H1 (cell line): ENCODE results near the gene CRYBG1. TPM values are rescaled to one million over a fixed set of nuclear protein-coding genes. Genes with fewer than 3 reads are reported as not detected.

ENCODE experiments used
- CTCF ChIA-PET: fragments of 300-600 bp; sonication (Branson Sonifier 250); formaldehyde crosslinking; loops from one replicate; lab custom pipeline; 2021; ENCODE audit not compliant: partially characterized antibody; lab: Charles Lee
- POLR2A ChIA-PET: fragments of 300-600 bp; sonication (Branson Sonifier 250); formaldehyde crosslinking; loops from one replicate; lab custom pipeline; 2021; ENCODE audit warnings: inconsistent platforms; ENCODE audit not compliant: partially characterized antibody; lab: Charles Lee
- DNase-seq, 2 experiments: peaks; one replicate each; pipeline versions ENCODE4 v3.0.0 to v3.0.0-alpha.2; 2010 to 2022; ENCODE audit warnings: low spot score in 2 of 2, low read depth in 1 of 2, mixed read lengths in 1 of 2
- FAIRE-seq: peaks from 2 replicates; lab custom pipeline; 2011; peaks lifted over from hg19 to GRCh38; lab: Jason Lieb, UNC
- H2AFZ ChIP-seq: 2 replicates; pipeline ENCODE4 v1.8.1; 2012; ENCODE audit warnings: low read length, inconsistent platforms
- H2AK5ac ChIP-seq: 2 replicates; pipeline ENCODE4 v1.6.1; 2013; ENCODE audit warnings: low read depth, low read length
- H2BK120ac ChIP-seq: replicated peaks from 2 replicates; pipeline ENCODE3; 2013; ENCODE audit warnings: low read depth, low read length, inconsistent platforms
- H2BK12ac ChIP-seq: 2 replicates; pipeline ENCODE4 v1.6.1; 2013; ENCODE audit warnings: low read depth, low read length
- H2BK15ac ChIP-seq: 2 replicates; pipeline ENCODE4 v1.6.1; 2013; ENCODE audit warnings: low read length
- H2BK20ac ChIP-seq: 2 replicates; pipeline ENCODE4 v1.6.1; 2013; ENCODE audit warnings: low read length
- H2BK5ac ChIP-seq: 2 replicates; pipeline ENCODE4 v1.6.1; 2013; ENCODE audit warnings: low read depth, low read length
- H3K14ac ChIP-seq: 2 replicates; pipeline ENCODE4 v1.6.1; 2013; ENCODE audit warnings: inconsistent platforms; ENCODE audit not compliant: insufficient read length
- H3K18ac ChIP-seq: 2 replicates; pipeline ENCODE4 v1.6.1; 2013; ENCODE audit warnings: low read length; ENCODE audit errors: extremely low read depth
- H3K23ac ChIP-seq: 2 replicates; pipeline ENCODE4 v1.6.1; 2013; ENCODE audit warnings: inconsistent platforms; ENCODE audit not compliant: insufficient read length
- H3K23me2 ChIP-seq: 2 replicates; pipeline ENCODE4 v1.6.1; 2013; ENCODE audit warnings: low read depth, low read length
- H3K27ac ChIP-seq: 2 replicates; pipeline ENCODE4 v1.6.1; 2011; ENCODE audit warnings: low read depth, low read length, inconsistent platforms
- H3K27me3 ChIP-seq, 4 experiments: replicated peaks in 1 of 4; 1 replicate in 1 of 4; 2 replicates in 3 of 4; pipeline versions ENCODE4 v1.6.1 to v1.8.1; 2011 to 2013; ENCODE audit warnings: low read length in 3 of 4, mild to moderate bottlenecking in 3 of 4, inconsistent platforms in 2 of 4, mixed read lengths in 2 of 4, moderate library complexity in 1 of 4; ENCODE audit not compliant: control insufficient read depth in 3 of 4, insufficient read depth in 3 of 4; ENCODE audit errors: extremely low read depth in 1 of 4
- H3K36me3 ChIP-seq, 4 experiments: 2 replicates each; pipeline versions ENCODE4 v1.6.1 to v1.8.1; 2011 to 2013; ENCODE audit warnings: mild to moderate bottlenecking in 4 of 4, low read length in 3 of 4, moderate library complexity in 2 of 4, control low read depth in 1 of 4, inconsistent platforms in 1 of 4; ENCODE audit not compliant: insufficient read depth in 4 of 4, control insufficient read depth in 2 of 4
- H3K4ac ChIP-seq: replicated peaks from 2 replicates; pipeline ENCODE3; 2013; ENCODE audit warnings: low read length, low read depth, mixed read lengths, inconsistent platforms; ENCODE audit not compliant: insufficient read length
- H3K4me1 ChIP-seq, 4 experiments: replicated peaks in 1 of 4; 1 replicate in 1 of 4; 2 replicates in 3 of 4; pipeline versions ENCODE4 v1.6.1 to v1.8.1; 2011 to 2013; ENCODE audit warnings: low read length in 3 of 4, inconsistent platforms in 2 of 4, mixed read lengths in 1 of 4; ENCODE audit not compliant: insufficient read depth in 4 of 4, control insufficient read depth in 3 of 4
- H3K4me2 ChIP-seq, 2 experiments: 2 replicates each; pipeline versions ENCODE4 v1.6.1 to v1.8.1; 2011 to 2013; ENCODE audit warnings: low read depth in 2 of 2, low read length in 2 of 2, control low read depth in 1 of 2, inconsistent platforms in 1 of 2, mild to moderate bottlenecking in 1 of 2; ENCODE audit not compliant: insufficient read depth in 1 of 2
- H3K4me3 ChIP-seq, 4 experiments: fragments of 200-600, 300-600 bp in 1 of 4; sonication (generic), shearing (Covaris generic), sonication (Bioruptor Twin) in 1 of 4; 2 replicates each; pipeline versions ENCODE4 v1.5.1 to v1.8.1; 2011 to 2016; ENCODE audit warnings: low read length in 4 of 4, low read depth in 3 of 4, control low read depth in 2 of 4, inconsistent platforms in 2 of 4, mild to moderate bottlenecking in 2 of 4, mixed read lengths in 1 of 4, moderate library complexity in 1 of 4; ENCODE audit not compliant: insufficient read depth in 2 of 4; ENCODE audit errors: extremely low read depth in 1 of 4
- H3K56ac ChIP-seq: replicated peaks from 2 replicates; pipeline ENCODE3; 2013; ENCODE audit warnings: low read depth, mild to moderate bottlenecking, mixed read lengths, low read length, inconsistent platforms; ENCODE audit not compliant: insufficient read length
- H3K79me1 ChIP-seq: 2 replicates; pipeline ENCODE4 v1.6.1; 2013; ENCODE audit warnings: low read depth, low read length, control low read depth
- H3K79me2 ChIP-seq, 2 experiments: 2 replicates each; pipeline versions ENCODE4 v1.6.1 to v1.8.1; 2012 to 2013; ENCODE audit warnings: low read length in 2 of 2, mild to moderate bottlenecking in 2 of 2, inconsistent platforms in 1 of 2; ENCODE audit not compliant: insufficient read depth in 2 of 2, control insufficient read depth in 1 of 2
- H3K9ac ChIP-seq, 4 experiments: replicated peaks in 1 of 4; 1 replicate in 1 of 4; 2 replicates in 3 of 4; pipeline versions ENCODE4 v1.6.1 to v1.8.1; 2011 to 2013; ENCODE audit warnings: low read depth in 3 of 4, low read length in 3 of 4, control low read depth in 2 of 4, mild to moderate bottlenecking in 2 of 4, moderate library complexity in 2 of 4, inconsistent platforms in 1 of 4; ENCODE audit errors: extremely low read depth in 1 of 4
- H3K9me3 ChIP-seq, 2 experiments: 2 replicates each; pipeline versions ENCODE4 v1.6.1 to v1.8.1; 2012 to 2013; ENCODE audit warnings: mild to moderate bottlenecking in 2 of 2, moderate library complexity in 2 of 2, control low read depth in 1 of 2, inconsistent platforms in 1 of 2, low read depth in 1 of 2, low read length in 1 of 2, mixed read lengths in 1 of 2; ENCODE audit not compliant: insufficient read depth in 2 of 2
- H4K20me1 ChIP-seq, 2 experiments: replicated peaks in 1 of 2; 2 replicates each; pipeline versions ENCODE3 to v1.8.1; 2011 to 2013; ENCODE audit warnings: inconsistent platforms in 2 of 2, low read length in 2 of 2, mild to moderate bottlenecking in 1 of 2; ENCODE audit not compliant: insufficient read depth in 2 of 2, control insufficient read depth in 1 of 2
- H4K5ac ChIP-seq: 2 replicates; pipeline ENCODE4 v1.6.1; 2013; ENCODE audit warnings: low read length, low read depth, mixed read lengths, inconsistent platforms; ENCODE audit not compliant: insufficient read length
- H4K8ac ChIP-seq: 2 replicates; pipeline ENCODE4 v1.8.0; 2013; ENCODE audit warnings: mild to moderate bottlenecking, moderate library complexity, low read length, inconsistent platforms; ENCODE audit not compliant: insufficient read depth; ENCODE audit errors: extremely low read depth
- H4K91ac ChIP-seq: replicated peaks from 2 replicates; pipeline ENCODE3; 2013; ENCODE audit warnings: low read length, mixed read lengths, inconsistent platforms; ENCODE audit not compliant: insufficient read length
- KDM5A ChIP-seq: fragments of 200-600 bp; IDR thresholded peaks from 2 replicates; pipeline ENCODE4 v1.7.1; 2012; ENCODE audit warnings: mild to moderate bottlenecking, low read length, inconsistent platforms, mixed read lengths
- RNF2 ChIP-seq: fragments of 200-900, 300-1000 bp; sonication (generic); IDR thresholded peaks from 2 replicates; pipeline ENCODE4 v1.7.1; 2016; ENCODE audit warnings: borderline replicate concordance, low read depth, mild to moderate bottlenecking, antibody characterized with exemption, low read length; ENCODE audit not compliant: poor library complexity, severe bottlenecking; ENCODE audit errors: missing control alignments
- USF2 ChIP-seq: IDR thresholded peaks from 2 replicates; pipeline ENCODE4 v1.6.1; 2011; ENCODE audit warnings: low read length, improper control_type of control experiment
- WGBS, 2 experiments: shearing (Covaris generic) in 1 of 2; methylation state at CpG; one replicate each; pipeline versions ENCODE4 v1.1.6 to v1.1.7; 2013 to 2015; ENCODE audit warnings: low lambda C conversion rate in 2 of 2, mixed read lengths in 2 of 2, inconsistent platforms in 1 of 2, low coverage in 1 of 2, missing lambda C conversion rate in 1 of 2; ENCODE audit not compliant: insufficient replicate concordance in 2 of 2, insufficient coverage in 1 of 2, insufficient read length in 1 of 2; ENCODE audit errors: extremely low coverage in 1 of 2, missing lambda C conversion rate in 1 of 2; 5-methylcytosine and 5-hydroxymethylcytosine counted together
- polyA plus RNA-seq, 7 experiments: library from polyadenylated mRNA; depleted of rRNA in 3 of 7; stranded (reverse) in 5 of 7; unstranded in 2 of 7; fragments of >200 nt in 5 of 7; fragments of 200-250 nt in 2 of 7; gene quantifications; 1 replicate in 5 of 7; 2 replicates in 1 of 7; 4 replicates in 1 of 7; pipeline versions ENCODE4 v1.2.1 to v1.2.3, GENCODE V29; 2011 to 2013; ENCODE audit warnings: missing spikeins in 2 of 7, mixed read lengths in 2 of 7
- total RNA-seq: library from RNA; stranded (reverse); fragmentation: NEBNext Ultra II Directional; extraction: Animal tissue kit (Norgen Biotek cat#: 25700); gene quantifications from 2 replicates; pipeline ENCODE4 v1.2.1, GENCODE V29; 2021

The CRYBG1 gene
- total and polyA plus RNA-seq, 2 of the 8 experiments (the other 6 are each of a cell fraction or from before 2014, with no cell fraction given), result 2.2 to 11.6 TPM

- 91 to 100% methylated on average over 1 to 7 of the region's 7 CpGs for WGBS, 2 experiments
- Histone ChIP-seq H2AK5ac (0 out of 2 replicates have a peak overlapping the region, but pooled peaks have one; percentile 83), H3K36me3 (no peaks in the 10 kb centered on the region), H3K4me1 (peaks cover 2 to 15% (median 9%) of the 10 kb centered on the region in 4 experiments; a peak in 5 of 7 replicates), H3K4ac (no peak overlapping the region), H3K4me3 (no peak overlapping the region), H3K4me2 (no peak overlapping the region), H3K79me1 (no peaks in the 10 kb centered on the region), H2BK20ac (0 out of 2 replicates have a peak overlapping the region, but pooled peaks have one; percentile 34), H3K23ac (no peak overlapping the region), H4K20me1 (no peaks in the 10 kb centered on the region), H2BK12ac (no peak overlapping the region), H3K79me2 (no peaks in the 10 kb centered on the region), H4K8ac (no peak overlapping the region), H2BK120ac (no peak overlapping the region), H3K27me3 (peaks cover 0 to 2% (median 0%) of the 10 kb centered on the region in 4 experiments; a peak in 3 of 7 replicates), H2AFZ (no peak overlapping the region), H2BK5ac (no peak overlapping the region), H3K18ac (peak overlapping the region; percentile 75), H3K23me2 (peaks cover 3% of the 10 kb centered on the region; the same call in 1 of the 2 replicates), H2BK15ac (no peak overlapping the region), H3K9ac (no peak overlapping the region), H3K27ac (no peak overlapping the region), H3K14ac (peak overlapping the region; percentile 48), H4K91ac (no peak overlapping the region), H3K9me3 (no peaks in the 10 kb centered on the region), H4K5ac (no peak overlapping the region), H3K56ac (no peak overlapping the region)
- POLR2A ChIA-PET, result no interaction called here
- CTCF ChIA-PET, result interaction anchor here (0.5 to 4.7 kb wide), 6 partner anchors 14 to 573 kb away, joined by 3 to 21 read pairs (median 3); no protein-coding TSS in a partner anchor
- DNase-seq (no peak), FAIRE-seq (no peak)
- TF ChIP-seq RNF2, result no peak
- no peak for TF ChIP-seq KDM5A
- no peak for TF ChIP-seq USF2
Measured at GRCh38 chr6:106458021-106458986, 97.8 kb downstream of the CRYBG1 start.
